ENCODE results near the gene UNC13C.

UNC13C gene

DNA sequence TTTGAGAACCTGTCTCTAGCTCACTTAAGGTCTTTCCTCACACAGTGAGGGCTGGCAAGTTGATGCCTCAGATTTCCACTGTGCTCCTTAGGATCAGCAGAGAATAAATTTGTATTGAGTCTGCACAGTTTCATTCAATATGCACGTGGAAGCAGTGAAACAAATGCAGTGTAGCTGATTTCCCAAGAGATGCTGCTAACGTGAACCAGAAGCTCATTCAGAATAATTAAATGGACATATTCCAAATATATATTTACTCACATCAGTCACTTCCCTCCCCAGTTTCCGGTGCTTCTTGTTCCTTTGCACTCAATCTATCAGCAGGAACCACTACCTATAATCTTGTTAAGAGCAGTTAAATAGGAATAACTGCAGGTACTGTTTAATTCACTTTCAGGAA, 86.1 kb downstream of the UNC13C start:
- no peak for DNase-seq (ENCODE audit: low read depth)
- H3K4me3 ChIP-seq (ENCODE audit: control insufficient read depth, low read depth, low read length): no peak overlapping the region
- TF ChIP-seq, protein P1, sequence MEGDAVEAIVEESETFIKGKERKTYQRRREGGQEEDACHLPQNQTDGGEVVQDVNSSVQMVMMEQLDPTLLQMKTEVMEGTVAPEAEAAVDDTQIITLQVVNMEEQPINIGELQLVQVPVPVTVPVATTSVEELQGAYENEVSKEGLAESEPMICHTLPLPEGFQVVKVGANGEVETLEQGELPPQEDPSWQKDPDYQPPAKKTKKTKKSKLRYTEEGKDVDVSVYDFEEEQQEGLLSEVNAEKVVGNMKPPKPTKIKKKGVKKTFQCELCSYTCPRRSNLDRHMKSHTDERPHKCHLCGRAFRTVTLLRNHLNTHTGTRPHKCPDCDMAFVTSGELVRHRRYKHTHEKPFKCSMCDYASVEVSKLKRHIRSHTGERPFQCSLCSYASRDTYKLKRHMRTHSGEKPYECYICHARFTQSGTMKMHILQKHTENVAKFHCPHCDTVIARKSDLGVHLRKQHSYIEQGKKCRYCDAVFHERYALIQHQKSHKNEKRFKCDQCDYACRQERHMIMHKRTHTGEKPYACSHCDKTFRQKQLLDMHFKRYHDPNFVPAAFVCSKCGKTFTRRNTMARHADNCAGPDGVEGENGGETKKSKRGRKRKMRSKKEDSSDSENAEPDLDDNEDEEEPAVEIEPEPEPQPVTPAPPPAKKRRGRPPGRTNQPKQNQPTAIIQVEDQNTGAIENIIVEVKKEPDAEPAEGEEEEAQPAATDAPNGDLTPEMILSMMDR (conservative IDR thresholded peaks at IDR 0.05; ENCODE audit: control insufficient read depth, insufficient read depth, low read depth, low read length): no peak

DNA sequence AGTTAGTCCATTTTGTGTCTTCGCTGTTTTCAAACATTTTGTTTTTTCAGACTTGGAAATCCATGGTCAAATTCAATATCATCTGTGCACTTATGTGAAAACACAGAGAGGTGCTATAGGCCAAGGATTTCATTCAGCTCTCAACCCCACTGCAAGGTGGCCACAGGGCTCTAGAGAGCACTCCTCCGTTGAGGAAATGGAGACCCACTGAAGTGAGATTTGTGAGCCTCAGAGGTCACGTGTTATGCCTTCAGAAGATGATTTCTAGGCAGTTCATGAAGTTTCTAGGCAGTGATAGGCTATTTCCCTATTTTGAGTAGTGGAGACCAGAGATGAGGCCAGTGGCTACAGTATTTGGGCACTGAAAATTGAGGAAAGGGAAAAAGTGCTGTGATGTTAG, 88.2 kb downstream of the UNC13C start:
- TF ChIP-seq, protein P1 (conservative IDR thresholded peaks at IDR 0.05; ENCODE audit: control insufficient read depth, insufficient read depth, low read depth, low read length): no peak
- no peak for DNase-seq (ENCODE audit: low read depth)
- H3K4me3 ChIP-seq (ENCODE audit: control insufficient read depth, low read depth, low read length): no peak overlapping the region

DNA sequence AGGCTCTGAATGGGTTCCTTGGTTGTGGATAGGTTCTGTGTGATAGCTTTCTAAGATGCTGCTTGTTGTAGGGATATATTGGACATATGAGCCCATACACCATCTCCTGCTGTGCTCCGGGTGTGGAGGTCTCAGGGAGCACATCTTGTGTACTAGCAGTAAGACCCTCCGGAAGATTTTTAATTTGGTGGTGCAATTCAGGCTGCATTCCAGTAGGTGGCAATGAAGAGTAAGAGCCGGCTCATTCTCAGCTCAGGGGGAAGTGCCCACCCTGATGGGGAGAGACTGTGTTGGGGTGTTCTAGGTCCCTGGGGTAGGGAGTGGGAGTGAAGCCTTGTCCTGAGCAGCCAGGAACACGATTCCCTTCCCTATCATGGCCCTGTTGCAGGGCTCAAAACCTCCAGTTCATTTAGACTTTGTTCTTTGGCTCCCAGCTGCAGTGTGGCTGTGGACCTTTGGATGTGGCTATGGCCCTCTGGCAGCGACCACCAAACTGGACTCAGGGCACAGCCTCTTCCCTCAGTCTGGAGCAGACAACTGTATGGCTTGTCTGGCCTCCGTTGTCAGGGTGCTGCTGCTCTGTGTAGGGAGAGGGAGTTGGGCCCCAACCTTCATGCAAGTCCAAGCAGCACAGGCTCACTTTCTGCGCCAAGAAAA, 104.7 kb downstream of the UNC13C start:
- peak; percentile 11 for DNase-seq (ENCODE audit: low read depth)
- TF ChIP-seq, protein P1 (conservative IDR thresholded peaks at IDR 0.05; ENCODE audit: control insufficient read depth, insufficient read depth, low read depth, low read length): peak; percentile 72
- no peak overlapping the region for H3K4me3 ChIP-seq (ENCODE audit: control insufficient read depth, low read depth, low read length)

DNA sequence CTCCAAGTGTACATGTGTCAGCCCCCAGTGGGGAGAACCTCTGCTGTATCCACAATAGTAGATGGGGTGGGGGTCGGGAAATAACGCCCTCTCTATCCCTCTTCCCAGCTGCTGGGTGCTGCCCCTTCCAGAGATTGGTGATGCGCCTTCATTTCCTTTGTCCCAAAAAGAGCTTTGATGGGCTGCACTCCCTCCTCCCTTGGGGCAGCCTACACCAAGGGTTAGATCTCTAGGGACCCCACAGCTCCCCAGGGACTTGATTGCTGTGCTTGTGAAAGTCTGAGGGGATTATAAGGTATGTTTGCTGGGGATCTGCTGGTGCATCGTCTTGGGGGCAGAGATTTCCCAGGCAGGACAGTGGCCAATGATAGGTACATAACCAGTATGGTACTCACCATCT, 105.3 kb downstream of the UNC13C start:
- TF ChIP-seq, protein P1 (conservative IDR thresholded peaks at IDR 0.05; ENCODE audit: control insufficient read depth, insufficient read depth, low read depth, low read length): no peak
- no peak overlapping the region for H3K4me3 ChIP-seq (ENCODE audit: control insufficient read depth, low read depth, low read length)
- DNase-seq (ENCODE audit: low read depth): no peak

DNA sequence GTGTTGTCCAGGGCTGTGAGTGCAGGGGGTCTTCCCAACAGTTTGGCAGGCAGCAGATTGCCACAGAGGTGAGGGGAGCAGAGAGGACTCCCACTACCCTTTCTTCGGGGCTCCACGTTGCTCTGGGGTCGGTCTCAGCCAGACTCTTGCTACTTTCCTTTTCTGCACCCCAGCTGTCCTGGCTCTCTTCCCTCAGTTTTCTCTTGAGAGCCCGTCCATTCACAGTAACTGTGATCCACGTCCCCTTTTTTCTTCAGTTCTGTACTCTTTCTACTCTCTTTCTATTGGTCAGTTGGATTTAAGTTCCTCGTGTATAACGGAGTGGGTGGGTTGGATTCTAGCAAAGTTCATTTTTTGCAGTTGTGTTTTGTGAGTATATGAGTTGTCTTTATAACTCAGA, 105.8 kb downstream of the UNC13C start:
- H3K4me3 ChIP-seq (ENCODE audit: control insufficient read depth, low read depth, low read length): no peak overlapping the region
- TF ChIP-seq, protein P1 (conservative IDR thresholded peaks at IDR 0.05; ENCODE audit: control insufficient read depth, insufficient read depth, low read depth, low read length): no peak
- DNase-seq (ENCODE audit: low read depth): no peak

DNA sequence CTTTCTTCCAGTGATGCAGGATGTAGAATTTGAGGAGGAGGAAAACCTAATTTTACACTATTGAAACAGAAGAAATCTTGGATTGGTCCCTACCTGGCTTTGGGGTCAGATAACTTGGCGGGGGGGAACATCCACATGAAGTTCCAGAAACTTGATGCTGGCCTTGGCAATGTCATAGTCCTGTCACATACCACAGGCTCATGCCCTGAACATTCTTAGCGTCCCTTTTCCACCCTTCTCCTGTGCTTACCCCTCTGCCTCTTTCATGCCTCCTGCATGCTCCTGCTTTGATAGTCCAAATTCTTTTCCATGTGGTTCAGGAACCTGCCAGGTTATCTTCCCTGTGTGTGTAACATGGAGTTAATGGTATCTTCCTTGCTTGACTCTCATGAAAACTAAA, 110.6 kb downstream of the UNC13C start:
- DNase-seq (ENCODE audit: low read depth): no peak
- no peak overlapping the region for H3K4me3 ChIP-seq (ENCODE audit: control insufficient read depth, low read depth, low read length)
- TF ChIP-seq, protein P1 (conservative IDR thresholded peaks at IDR 0.05; ENCODE audit: control insufficient read depth, insufficient read depth, low read depth, low read length): no peak

DNA sequence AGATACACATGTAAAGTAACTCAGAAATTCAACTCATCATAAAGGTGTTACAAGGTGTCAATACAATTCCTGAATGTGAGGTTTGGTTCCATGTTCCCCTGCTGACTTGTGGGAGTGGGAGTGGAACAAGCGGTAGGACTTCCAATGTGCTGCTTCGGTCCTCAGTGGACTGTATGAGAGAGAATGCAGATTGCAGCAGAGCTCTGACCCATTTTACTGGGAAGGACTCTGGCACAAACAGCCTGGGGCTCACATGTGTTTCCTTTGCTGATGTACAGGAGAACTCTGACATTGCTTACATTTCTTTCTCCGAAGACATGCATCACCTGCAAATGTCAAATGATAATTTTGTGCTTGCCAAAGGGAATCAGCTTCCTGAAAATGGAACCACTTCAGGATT, 111.5 kb downstream of the UNC13C start:
- TF ChIP-seq, protein P1 (conservative IDR thresholded peaks at IDR 0.05; ENCODE audit: control insufficient read depth, insufficient read depth, low read depth, low read length): no peak
- DNase-seq (ENCODE audit: low read depth): no peak
- no peak overlapping the region for H3K4me3 ChIP-seq (ENCODE audit: control insufficient read depth, low read depth, low read length)
